HCT116 (cell line): ENCODE results near the gene KIRREL3. TPM values are rescaled to one million over a fixed set of nuclear protein-coding genes. Genes with fewer than 3 reads are reported as not detected.

ENCODE experiments used
- ATAC-seq: fragments of 200-7000 bp; cut with Tn5 transposase; 2 replicates; pipeline ENCODE4 v1.9.1; 2020; ENCODE audit warnings: mild to moderate bottlenecking, moderate library complexity
- BruUV-seq: library from RNA; stranded (reverse); fragments of 400-500 nt; replicated peaks from 2 replicates; lab custom pipeline; 2021; lab: Mats Ljungman, UMichigan
- CTCF ChIA-PET: fragments of 300-600 bp; sonication (Branson Sonifier 250); formaldehyde crosslinking; loops from one replicate; lab custom pipeline; 2021; ENCODE audit warnings: antibody characterized with exemption; lab: Charles Lee
- POLR2A ChIA-PET: fragments of 300-600, 350-600 bp; sonication (Branson Sonifier 250); formaldehyde crosslinking; loops from one replicate; lab custom pipeline; 2021; ENCODE audit warnings: antibody characterized with exemption; lab: Charles Lee
- RAD21 ChIA-PET, 2 experiments: fragments of 300-600 bp; sonication (Branson Sonifier 250); formaldehyde crosslinking; loops; one replicate each; lab custom pipeline; 2023; ENCODE audit warnings: low total read pairs in 2 of 2; ENCODE audit not compliant: uncharacterized antibody in 2 of 2, unreplicated experiment in 2 of 2, low non-redundant PET in 1 of 2; lab: Charles Lee
- DNase-seq: peaks from one replicate; pipeline ENCODE4 v3.0.0-alpha.2; 2010; ENCODE audit warnings: low read depth, low spot score
- H2AFZ ChIP-seq: fragments of 200-600 bp; shearing (Covaris generic), sonication (generic); 2 replicates; pipeline ENCODE4 v1.6.1; 2017; ENCODE audit warnings: low read depth, mixed run types, mixed read lengths, antibody characterized with exemption, low read length; ENCODE audit not compliant: poor library complexity, severe bottlenecking
- H3K27ac ChIP-seq: 2 replicates; pipeline ENCODE4 v1.5.1; 2012; ENCODE audit warnings: low read depth, low read length
- H3K27me3 ChIP-seq: fragments of 200-600 bp; sonication (generic); 2 replicates; pipeline ENCODE4 v1.6.1; 2016; ENCODE audit warnings: mixed run types, low read length, mixed read lengths; ENCODE audit not compliant: insufficient read depth
- H3K36me3 ChIP-seq, 2 experiments: fragments of 200-500 bp in 1 of 2; fragments of 200-600 bp in 1 of 2; sonication (Bioruptor generic) in 1 of 2; sonication (generic) in 1 of 2; 2 replicates each; pipeline versions ENCODE4 v1.5.1 to v1.6.1; 2014 to 2016; ENCODE audit warnings: low read length in 2 of 2, inconsistent platforms in 1 of 2, mixed read lengths in 1 of 2, mixed run types in 1 of 2; ENCODE audit not compliant: insufficient read depth in 2 of 2, control insufficient read depth in 1 of 2
- H3K4me1 ChIP-seq, 2 experiments: fragments of 200-600 bp in 1 of 2; sonication (generic) in 1 of 2; 2 replicates each; pipeline versions ENCODE4 v1.5.1 to v1.6.1; 2012 to 2017; ENCODE audit warnings: low read length in 2 of 2, inconsistent platforms in 1 of 2, mild to moderate bottlenecking in 1 of 2, mixed read lengths in 1 of 2, mixed run types in 1 of 2, moderate library complexity in 1 of 2; ENCODE audit not compliant: insufficient read depth in 2 of 2, control insufficient read depth in 1 of 2
- H3K4me2 ChIP-seq: fragments of 200-600 bp; sonication (generic); 2 replicates; pipeline ENCODE4 v1.6.1; 2017; ENCODE audit warnings: mixed run types, low read length, mixed read lengths
- H3K4me3 ChIP-seq, 2 experiments: fragments of 200-600 bp in 1 of 2; sonication (generic) in 1 of 2; replicated peaks in 1 of 2; 2 replicates each; pipeline ENCODE4 v1.5.1; 2011 to 2016; ENCODE audit warnings: low read length in 2 of 2, control low read depth in 1 of 2, low read depth in 1 of 2, mild to moderate bottlenecking in 1 of 2, mixed read lengths in 1 of 2, mixed run types in 1 of 2
- H3K79me2 ChIP-seq: fragments of 200-600 bp; sonication (generic); 2 replicates; pipeline ENCODE4 v1.6.1; 2017; ENCODE audit warnings: mild to moderate bottlenecking, mixed run types, low read length, moderate library complexity, mixed read lengths; ENCODE audit not compliant: insufficient read depth
- H3K9ac ChIP-seq: fragments of 200-600 bp; sonication (generic); 2 replicates; pipeline ENCODE4 v1.6.1; 2016; ENCODE audit warnings: low read length, mixed read lengths
- H3K9me2 ChIP-seq: fragments of 200-600 bp; sonication (generic), shearing (Covaris generic); 2 replicates; pipeline ENCODE4 v1.6.1; 2017; ENCODE audit warnings: mixed run types, mild to moderate bottlenecking, moderate library complexity; ENCODE audit not compliant: insufficient read depth
- H3K9me3 ChIP-seq, 2 experiments: fragments of 200-500 bp in 1 of 2; fragments of 200-600 bp in 1 of 2; sonication (Bioruptor generic) in 1 of 2; sonication (generic) in 1 of 2; 2 replicates each; pipeline ENCODE4 v1.6.1; 2014 to 2017; ENCODE audit warnings: low read length in 2 of 2, mixed read lengths in 2 of 2, inconsistent platforms in 1 of 2, low read depth in 1 of 2, mild to moderate bottlenecking in 1 of 2, mixed run types in 1 of 2, moderate library complexity in 1 of 2; ENCODE audit not compliant: control insufficient read depth in 1 of 2, insufficient read depth in 1 of 2
- H4K20me1 ChIP-seq: fragments of 200-600 bp; sonication (generic), shearing (Covaris generic); 2 replicates; pipeline ENCODE4 v1.6.1; 2017; ENCODE audit warnings: mixed run types, mild to moderate bottlenecking, moderate library complexity; ENCODE audit not compliant: insufficient read depth
- ATF3 ChIP-seq: IDR thresholded peaks from 2 replicates; pipeline ENCODE4 v1.6.1; 2012
- CBX3 ChIP-seq: IDR thresholded peaks from 2 replicates; pipeline ENCODE4 v1.6.1; 2012; ENCODE audit warnings: low read depth
- CEBPB ChIP-seq: IDR thresholded peaks from 2 replicates; pipeline ENCODE4 v1.6.1; 2012; ENCODE audit warnings: low read depth
- CTCF ChIP-seq, 3 experiments: fragments of 200-600 bp in 1 of 3; sonication (generic) in 1 of 3; IDR thresholded peaks in 2 of 3; conservative IDR thresholded peaks in 1 of 3; 2 replicates each; pipeline ENCODE4 v1.5.1; 2012 to 2017; ENCODE audit warnings: low read depth in 2 of 3, low read length in 2 of 3, antibody characterized with exemption in 1 of 3, borderline replicate concordance in 1 of 3, control low read depth in 1 of 3, mild to moderate bottlenecking in 1 of 3, mixed read lengths in 1 of 3, mixed run types in 1 of 3, moderate library complexity in 1 of 3; ENCODE audit not compliant: insufficient read depth in 1 of 3
- EGR1 ChIP-seq: IDR thresholded peaks from 2 replicates; pipeline ENCODE4 v1.6.1; 2012; ENCODE audit warnings: low read depth
- EZH2 ChIP-seq: fragments of 200-600 bp; sonication (generic); IDR thresholded peaks from 2 replicates; pipeline ENCODE4 v1.6.1; 2017; ENCODE audit warnings: antibody characterized with exemption, mixed run types
- FOSL1 ChIP-seq: IDR thresholded peaks from 2 replicates; pipeline ENCODE4 v1.6.1; 2012; ENCODE audit warnings: low read depth
- POLR2A ChIP-seq: IDR thresholded peaks from 2 replicates; pipeline ENCODE4 v1.7.0; 2011; ENCODE audit warnings: borderline replicate concordance; ENCODE audit not compliant: insufficient read depth, insufficient read length; ENCODE audit errors: extremely low read depth
- POLR2AphosphoS5 ChIP-seq: IDR thresholded peaks from 2 replicates; pipeline ENCODE4 v1.6.1; 2011; ENCODE audit warnings: mild to moderate bottlenecking, low read depth, low read length, moderate library complexity
- RAD21 ChIP-seq: IDR thresholded peaks from 2 replicates; pipeline ENCODE4 v1.6.1; 2012; ENCODE audit warnings: low read depth, mild to moderate bottlenecking
- SIN3A ChIP-seq: IDR thresholded peaks from 2 replicates; pipeline ENCODE4 v1.6.1; 2012; ENCODE audit warnings: low read depth
- SRF ChIP-seq: IDR thresholded peaks from 2 replicates; pipeline ENCODE4 v1.6.1; 2012; ENCODE audit warnings: low read depth
- YY1 ChIP-seq: IDR thresholded peaks from 2 replicates; pipeline ENCODE4 v1.6.1; 2011; ENCODE audit warnings: low read length, low read depth, moderate library complexity, mild to moderate bottlenecking; ENCODE audit not compliant: insufficient replicate concordance; ENCODE audit errors: extremely low read depth
- ZBTB33 ChIP-seq: IDR thresholded peaks from 2 replicates; pipeline ENCODE4 v1.6.1; 2011; ENCODE audit warnings: mild to moderate bottlenecking, low read length, moderate library complexity; ENCODE audit not compliant: insufficient replicate concordance; ENCODE audit errors: extremely low read depth
- ZFX ChIP-seq: fragments of 450-650 bp; IDR thresholded peaks from 2 replicates; pipeline ENCODE4 v1.6.1; 2017
- ZNF274 ChIP-seq: fragments of 200-500 bp; sonication (Bioruptor generic); IDR thresholded peaks from 2 replicates; pipeline ENCODE4 v1.6.1; 2014; ENCODE audit warnings: mild to moderate bottlenecking, low read depth, low read length, inconsistent platforms
- intact Hi-C: fragments of 100-400 bp; cut with micrococcal nuclease; formaldehyde crosslinking; loops from 2 replicates; pipeline ENCODE4 v1.10.0; 2022
- total RNA-seq: library from RNA; stranded (reverse); gene quantifications from one replicate; pipeline ENCODE4 v1.2.1, GENCODE V29; 2021; ENCODE audit not compliant: unreplicated experiment

Gene KIRREL3
- total RNA-seq, 1 experiment from 2014 or later, result not detected

GRCh38 chr11:126578021-126578420, 422.5 kb downstream of the KIRREL3 start:
- Histone ChIP-seq H3K9me3 (no peaks in the 10 kb centered on the region), H3K4me2 (no peak overlapping the region), H3K9ac (no peak overlapping the region), H3K9me2 (no peaks in the 10 kb centered on the region), H2AFZ (no peak overlapping the region), H3K79me2 (no peaks in the 10 kb centered on the region), H3K36me3 (no peaks in the 10 kb centered on the region), H3K27me3 (peaks cover 32% of the 10 kb centered on the region), H3K4me3 (no peak overlapping the region), H4K20me1 (no peaks in the 10 kb centered on the region), H3K27ac (no peak overlapping the region), H3K4me1 (no peaks in the 10 kb centered on the region)
- DNase-seq (no peak), ATAC-seq (no peak)
- TF ChIP-seq ZBTB33, result no peak
- ChIA-PET CTCF (no interaction called here), POLR2A (no interaction called here), RAD21 (no interaction called here)
- BruUV-seq, result no TSS peak
- intact Hi-C loops, result no loop called here

GRCh38 chr11:126575849-126576248, 424.7 kb downstream of the KIRREL3 start:
- ChIA-PET POLR2A (no interaction called here), CTCF (no interaction called here), RAD21 (no interaction called here)
- H3K4me2 ChIP-seq, result no peak overlapping the region
- no peaks in the 10 kb centered on the region for H3K9me2 ChIP-seq
- no peak overlapping the region for H3K4me3 ChIP-seq
- no peak overlapping the region for H2AFZ ChIP-seq
- H3K27me3 ChIP-seq, result peaks cover 53% of the 10 kb centered on the region
- H3K9ac ChIP-seq, result no peak overlapping the region
- H4K20me1 ChIP-seq, result no peaks in the 10 kb centered on the region
- no peak overlapping the region for H3K27ac ChIP-seq
- H3K9me3 ChIP-seq, result no peaks in the 10 kb centered on the region
- H3K79me2 ChIP-seq, result no peaks in the 10 kb centered on the region
- H3K36me3 ChIP-seq, result no peaks in the 10 kb centered on the region
- no peaks in the 10 kb centered on the region for H3K4me1 ChIP-seq
- no TSS peak for BruUV-seq
- no peak for DNase-seq
- no peak for ATAC-seq
- intact Hi-C loops, result no loop called here
- TF ChIP-seq SIN3A, result no peak
- no peak for TF ChIP-seq SRF
- no peak for TF ChIP-seq EZH2
- no peak for TF ChIP-seq POLR2AphosphoS5
- no peak for TF ChIP-seq CBX3
- no peak for TF ChIP-seq RAD21
- TF ChIP-seq ATF3, result no peak
- TF ChIP-seq YY1, result no peak
- no peak for TF ChIP-seq CTCF (IDR thresholded peaks at IDR 0.05 in 2 of 3, conservative IDR thresholded peaks at IDR 0.05 in 1 of 3; ENCODE audit: borderline replicate concordance in 1 of 3, insufficient read depth in 1 of 3, low read depth in 2 of 3, low read length in 2 of 3)
- no peak for TF ChIP-seq ZNF274
- no peak for TF ChIP-seq POLR2A
- no peak for TF ChIP-seq FOSL1
- no peak for TF ChIP-seq EGR1
- TF ChIP-seq CEBPB, result no peak
- TF ChIP-seq ZFX, result no peak
- TF ChIP-seq, all 23 proteins: peak for 0
